Loucy (cell line): ENCODE results near the gene XKR3.

Experiments used
- CTCF ChIP-seq: fragments of 200-600 bp; sonication (generic); conservative IDR thresholded peaks from 2 replicates; pipeline ENCODE4 v1.5.1; 2014; ENCODE audit warnings: mild to moderate bottlenecking, antibody characterized with exemption, low read length
- EZH2phosphoT487 ChIP-seq: fragments of 200-600 bp; IDR thresholded peaks from 2 replicates; pipeline ENCODE4 v1.6.1; 2018; ENCODE audit warnings: antibody characterized with exemption, mild to moderate bottlenecking, moderate library complexity, borderline replicate concordance

- no peak for TF ChIP-seq CTCF
- no peak for TF ChIP-seq EZH2phosphoT487
Measured at GRCh38 chr22:16801571-16801970, 23.6 kb downstream of the XKR3 start.
